HG02943 (cell line): Measurements from ENCODE around the gene RUNX3.

Experiments used
- ATAC-seq: cut with Tn5 transposase; IDR thresholded peaks from one replicate; pipeline ENCODE4 v1.9.1; 2021; ENCODE audit warnings: mild to moderate bottlenecking, low read depth, moderate library complexity; ENCODE audit not compliant: unreplicated experiment

Gene RUNX3

DNA sequence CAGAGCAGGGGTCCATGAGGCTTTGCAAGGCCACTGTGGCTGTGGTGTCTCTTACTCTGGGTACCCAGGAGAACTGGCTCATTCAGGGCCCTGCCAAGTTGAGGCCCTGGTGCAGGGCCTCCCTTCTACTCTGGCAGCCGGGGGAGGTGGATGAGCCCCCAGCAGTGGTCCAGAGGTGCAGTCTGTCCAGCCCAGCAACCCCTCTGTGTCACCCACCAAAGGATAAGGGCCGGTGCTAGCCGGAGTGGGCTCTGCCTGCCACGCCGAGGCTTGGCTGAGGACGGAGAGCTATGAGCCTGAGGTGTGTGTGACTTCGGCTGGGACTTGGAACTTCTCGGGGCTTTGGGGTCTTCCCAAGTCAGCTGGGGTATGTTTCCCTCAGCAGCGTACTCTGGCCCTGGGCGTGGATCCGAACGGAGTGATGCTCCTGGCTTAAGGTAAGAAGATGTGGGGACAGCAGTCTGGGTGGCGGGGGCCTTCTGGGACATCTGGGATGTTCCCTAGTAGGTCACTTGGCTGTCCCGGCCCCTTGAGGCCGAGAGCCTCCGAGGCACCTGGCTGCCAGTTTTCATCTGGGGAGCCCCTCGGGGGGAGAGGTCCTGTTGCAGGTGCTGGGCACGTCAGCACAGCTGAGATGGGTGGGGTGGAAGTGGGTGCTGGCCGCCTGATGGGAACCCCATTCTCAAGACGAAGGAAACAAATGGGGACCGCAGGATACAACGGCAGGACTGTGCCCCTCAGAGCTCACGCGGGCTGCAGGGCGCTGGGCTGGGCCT is 25.9 kb downstream of the RUNX3 start:
- ATAC-seq, result no peak

DNA sequence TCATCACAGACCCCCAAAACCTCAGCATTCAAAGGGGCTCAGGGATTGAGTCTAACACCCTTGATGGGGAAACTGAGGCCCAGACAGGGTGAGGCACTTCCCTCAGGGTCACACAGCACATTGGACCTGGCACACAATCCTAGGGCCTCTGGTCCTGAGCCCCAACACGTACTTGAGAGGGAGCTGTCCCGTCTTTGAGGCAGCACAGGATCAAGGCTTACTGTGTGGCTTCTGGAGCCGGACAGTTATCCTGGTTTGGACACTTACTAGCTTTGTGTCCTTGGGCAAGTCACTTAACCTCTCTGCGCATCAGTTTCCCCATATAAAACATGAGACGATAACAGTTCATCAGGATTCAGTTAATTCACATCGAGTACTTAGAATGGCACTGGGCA is 26.5 kb downstream of the RUNX3 start:
- no peak for ATAC-seq

DNA sequence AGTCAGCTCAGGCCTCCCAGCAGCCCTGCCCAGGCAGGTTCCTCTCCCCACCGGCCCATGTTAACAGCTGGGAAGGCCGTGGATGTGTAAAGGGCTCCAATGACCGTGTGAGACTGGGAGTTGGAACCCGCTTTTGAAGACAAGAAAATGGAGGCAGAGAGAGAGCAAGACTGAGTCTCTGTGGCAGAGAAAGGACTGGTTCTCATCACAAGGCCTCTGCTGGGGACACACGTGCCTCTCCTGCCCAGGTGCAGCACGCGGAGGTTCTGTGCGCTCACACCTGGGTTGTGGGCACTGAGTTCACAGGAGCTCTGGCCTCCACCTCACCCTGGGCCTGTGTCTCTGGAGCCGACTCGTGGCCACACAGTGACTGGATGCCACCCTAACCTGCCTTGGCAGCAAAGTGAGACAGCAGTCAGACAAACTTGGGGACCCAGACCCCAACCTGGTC is 27.0 kb downstream of the RUNX3 start:
- no peak for ATAC-seq

DNA sequence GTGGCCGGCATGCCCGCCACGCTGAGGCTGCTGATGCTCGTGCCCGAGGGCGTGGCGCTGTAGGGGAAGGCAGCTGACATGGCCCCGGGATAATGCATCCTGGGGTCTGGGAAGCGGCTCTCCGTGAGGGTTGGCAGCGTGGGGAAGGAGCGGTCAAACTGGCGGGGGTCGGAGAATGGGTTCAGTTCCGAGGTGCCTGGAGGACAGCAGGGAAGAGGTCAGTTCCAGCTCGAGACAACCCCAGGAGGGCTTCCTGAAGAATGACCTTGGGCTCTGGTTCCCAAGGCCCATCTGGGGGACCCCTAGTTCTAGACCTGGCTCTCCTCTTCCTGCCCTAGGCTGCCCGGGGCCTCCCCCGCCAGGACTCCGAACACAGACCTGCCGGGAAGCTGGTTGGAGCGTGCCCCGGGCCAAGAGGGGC is 27.6 kb downstream of the RUNX3 start:
- no peak for ATAC-seq

DNA sequence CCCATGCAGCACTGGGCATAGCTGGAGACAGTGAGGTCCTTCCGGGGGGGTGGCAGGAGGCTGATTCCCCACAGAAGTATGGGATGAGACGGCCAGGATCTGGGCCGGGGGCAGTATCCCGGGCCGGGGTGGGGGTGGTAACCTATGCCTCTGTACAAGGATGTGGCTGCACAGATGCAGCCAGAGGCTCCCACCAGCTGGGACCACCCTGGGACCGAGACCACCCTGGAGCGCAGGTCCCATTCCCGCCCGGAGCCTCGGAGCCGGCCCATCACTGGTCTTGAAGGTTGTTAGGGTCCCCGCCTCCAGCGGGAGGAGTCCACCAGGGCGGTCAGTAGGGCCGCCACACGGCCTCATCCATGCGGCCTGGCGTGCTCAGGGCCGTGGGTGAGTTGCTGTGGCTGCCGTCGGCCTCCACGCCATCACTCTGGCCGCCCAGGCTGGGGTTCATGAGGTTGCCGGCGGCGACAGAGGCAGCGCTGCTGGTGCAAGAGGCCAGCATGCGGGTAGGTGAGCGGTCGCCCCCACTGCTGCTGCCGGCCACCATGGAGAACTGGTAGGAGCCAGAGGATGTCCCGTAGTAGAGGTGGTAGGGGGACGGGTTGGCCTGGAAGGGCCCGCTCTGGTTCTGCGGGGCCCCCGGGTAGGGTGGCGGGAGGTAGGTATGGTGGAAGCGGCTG is 28.1 kb downstream of the RUNX3 start:
- ATAC-seq, result no peak

DNA sequence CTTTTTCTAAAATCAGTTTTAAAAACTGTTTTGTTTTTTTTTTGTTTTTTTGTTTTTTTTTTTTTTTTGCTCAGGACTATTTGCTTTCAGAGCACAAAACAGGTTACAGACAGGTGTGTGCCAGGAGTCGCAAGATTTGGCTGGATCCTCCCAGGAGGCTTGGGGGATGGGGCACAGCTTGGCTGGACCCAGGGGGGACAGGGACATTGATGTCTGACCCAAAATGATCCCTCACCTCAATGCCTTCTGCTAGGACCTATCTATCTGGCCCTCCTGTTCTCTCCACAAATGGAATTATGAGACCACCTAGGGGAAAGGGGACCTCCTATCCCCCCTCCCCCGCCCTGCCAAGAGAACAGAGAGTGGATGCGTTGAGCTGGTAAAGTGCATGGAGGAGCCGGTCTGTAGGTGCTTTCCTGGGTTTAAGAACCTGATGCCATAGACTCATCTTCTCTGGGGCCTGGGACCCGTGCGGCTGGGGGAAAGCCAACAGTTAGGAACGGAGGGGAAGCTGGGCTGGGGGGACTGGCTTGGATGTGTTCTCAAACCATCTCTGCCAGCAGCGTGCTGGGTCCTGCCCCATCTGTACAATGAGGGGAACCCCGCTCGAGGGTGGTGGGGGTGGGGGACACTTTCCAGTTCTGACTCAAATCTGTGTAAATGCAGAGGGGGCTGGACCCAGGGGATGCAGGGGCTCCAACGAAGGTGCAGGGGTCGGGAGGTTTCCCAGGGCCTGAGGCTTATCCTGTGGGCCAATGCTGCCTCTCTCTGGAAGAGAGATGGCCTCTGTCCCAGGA is 28.9 kb downstream of the RUNX3 start:
- no peak for ATAC-seq

DNA sequence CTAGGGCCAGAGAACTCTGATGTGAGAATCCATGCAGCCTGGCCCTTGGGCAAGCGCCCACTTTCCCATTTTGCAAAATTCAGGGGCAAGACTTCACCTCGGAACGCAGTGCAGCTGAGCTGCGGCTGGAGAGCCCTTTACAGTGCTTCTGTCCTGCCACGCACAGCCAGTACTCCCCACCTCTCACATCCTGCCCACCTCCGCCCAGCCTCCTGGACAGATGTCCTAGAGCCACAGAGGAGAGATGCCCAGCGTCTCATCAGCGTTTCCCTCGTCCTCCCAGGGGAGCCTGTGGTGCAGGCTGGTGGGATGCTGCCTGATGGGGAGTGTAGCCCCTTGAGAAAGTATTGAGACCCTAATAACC is 29.6 kb downstream of the RUNX3 start:
- no peak for ATAC-seq

DNA sequence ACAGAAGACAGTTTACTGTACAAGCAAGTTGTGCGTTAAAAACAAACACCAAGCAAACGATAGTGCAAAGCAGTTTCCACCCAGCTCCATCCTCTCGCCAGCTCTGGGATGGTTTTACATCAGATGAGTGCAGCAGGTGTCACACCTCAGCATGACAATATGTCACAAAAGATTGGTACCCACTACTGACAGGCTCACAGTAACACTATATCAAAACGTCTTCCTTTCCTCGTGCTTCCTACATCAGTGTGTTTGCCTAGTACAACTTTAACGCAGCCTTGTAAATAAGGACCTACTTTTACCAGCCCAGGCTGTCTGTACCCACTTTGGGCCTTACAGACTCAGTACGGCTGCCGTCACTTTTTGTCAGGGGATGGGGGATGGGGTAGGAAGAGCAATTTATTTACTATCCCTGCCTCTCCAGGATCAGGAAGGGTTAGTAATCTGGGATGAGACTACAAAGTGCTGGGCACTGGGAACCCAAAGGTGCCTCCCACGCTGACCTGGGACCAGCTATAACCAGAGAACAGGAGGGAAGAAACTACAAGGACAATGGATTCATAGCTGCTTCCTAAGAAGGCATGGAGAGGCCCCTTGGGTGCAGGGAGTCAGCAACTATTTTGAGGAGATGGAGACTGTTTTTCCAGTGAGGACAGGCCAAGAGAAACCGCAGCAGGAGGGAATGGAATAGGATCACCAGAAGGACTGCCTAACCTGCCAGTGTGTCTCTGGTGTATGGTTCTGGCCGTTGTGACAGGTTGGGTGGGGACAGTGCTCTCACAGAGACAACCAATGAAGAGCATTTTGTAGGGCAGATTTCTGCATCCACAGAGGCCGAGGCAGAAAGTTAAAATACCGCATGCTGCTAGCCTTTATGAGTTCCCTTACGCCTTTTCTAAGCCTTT is 30.2 kb downstream of the RUNX3 start:
- ATAC-seq, result no peak

DNA sequence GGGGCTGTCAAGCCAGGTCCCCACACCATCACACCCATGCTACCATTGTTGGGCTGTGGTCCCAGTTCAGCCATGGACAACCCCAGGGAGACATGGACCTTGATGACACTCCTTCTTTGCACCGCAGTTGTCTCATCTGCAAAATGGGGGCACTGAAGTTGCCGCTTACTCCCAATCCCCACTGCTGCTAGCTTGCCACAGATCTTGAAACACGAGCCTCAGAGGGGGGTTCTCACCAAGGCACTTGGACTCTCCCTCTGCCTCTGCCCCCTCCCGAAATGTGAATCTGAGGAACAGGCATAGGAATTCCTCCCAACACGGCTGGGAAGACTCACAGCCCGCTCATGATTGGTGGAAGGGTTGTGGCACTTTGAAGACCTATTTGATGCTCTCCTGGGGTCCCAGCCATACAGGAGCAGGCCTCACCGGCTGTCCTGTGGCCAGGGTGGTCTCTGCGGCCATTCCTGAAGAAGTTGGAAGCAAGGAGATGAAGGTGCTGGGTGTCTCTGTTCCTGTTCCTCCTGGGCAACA is 31.1 kb downstream of the RUNX3 start:
- no peak for ATAC-seq

DNA sequence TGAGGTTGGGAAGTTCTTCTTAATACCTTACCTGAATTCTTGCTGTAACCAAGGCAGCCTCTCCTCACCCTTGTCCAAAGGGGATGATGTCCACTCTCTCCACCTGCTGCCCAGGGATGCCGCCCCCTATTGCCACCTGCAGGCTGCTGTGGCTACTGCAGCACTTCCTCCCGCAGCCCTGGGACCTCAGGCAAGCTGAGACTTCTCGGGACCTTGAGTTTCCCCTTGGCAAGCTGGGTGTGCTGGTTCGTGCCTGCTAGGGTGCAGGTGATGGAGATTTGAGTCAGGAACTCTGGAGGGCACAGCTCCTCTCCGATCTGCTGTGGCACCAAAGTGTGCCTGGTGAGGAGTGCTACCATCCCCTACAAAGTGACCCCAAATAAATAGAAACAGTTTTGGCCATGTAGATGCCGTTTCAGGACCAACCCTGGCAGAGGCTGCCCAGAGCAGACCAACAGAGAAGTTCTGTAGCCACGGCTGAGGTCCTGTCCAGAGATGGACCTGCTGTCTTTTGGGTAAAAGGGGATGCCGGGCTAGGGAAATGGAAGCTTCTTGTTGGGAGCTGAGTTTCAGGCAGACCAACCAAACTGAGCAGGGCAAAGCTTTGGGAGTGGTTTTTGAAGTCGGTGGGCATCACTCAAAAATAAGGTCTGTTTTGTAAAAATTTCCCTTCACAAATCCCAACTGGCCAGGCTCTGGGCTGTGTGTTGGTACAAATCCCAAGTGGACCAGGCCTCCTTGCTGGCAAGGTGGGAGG is 31.7 kb downstream of the RUNX3 start:
- ATAC-seq, result no peak

DNA sequence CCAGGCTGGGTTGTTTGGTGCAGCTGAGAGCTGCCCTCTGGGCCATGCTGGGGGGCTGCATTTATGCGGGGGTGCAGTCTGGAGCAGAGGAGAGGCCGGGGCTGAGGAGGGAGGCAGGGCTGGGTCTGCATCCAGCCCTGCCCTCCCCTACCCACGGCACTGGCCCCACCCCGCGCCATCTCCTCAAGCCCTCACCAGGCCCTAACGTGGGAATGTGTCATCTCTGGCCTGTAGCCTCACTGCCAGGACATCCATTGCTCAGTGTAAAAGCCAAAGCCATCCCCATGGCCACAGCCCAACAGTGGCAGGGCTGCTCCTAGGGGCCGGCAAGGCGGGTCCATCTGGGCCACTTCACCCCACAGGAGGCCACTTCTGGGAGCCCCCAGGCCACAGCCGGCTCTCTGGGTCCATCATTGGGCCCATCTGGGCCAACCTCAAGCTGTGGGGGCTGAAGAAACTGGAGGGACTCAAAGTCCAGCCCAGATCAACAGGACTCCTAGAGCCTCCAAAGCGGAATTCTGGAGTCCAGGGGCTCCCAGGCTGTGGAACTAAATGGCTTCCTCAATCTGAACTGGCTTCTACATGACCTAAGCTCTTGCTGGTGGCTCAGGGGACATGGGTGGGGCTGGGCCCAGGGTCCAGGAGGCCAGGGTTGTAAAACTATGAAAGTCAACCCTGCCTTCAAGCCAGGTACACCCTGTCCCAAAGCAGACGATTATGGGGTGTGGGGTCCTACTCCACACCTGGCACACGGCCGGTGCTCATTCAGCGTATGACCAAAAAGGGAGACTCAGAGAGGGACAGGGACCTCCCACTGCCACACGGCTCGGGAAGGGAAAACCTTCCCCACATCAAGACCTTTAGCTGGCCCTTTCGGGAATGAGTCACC is 32.6 kb downstream of the RUNX3 start:
- no peak for ATAC-seq

DNA sequence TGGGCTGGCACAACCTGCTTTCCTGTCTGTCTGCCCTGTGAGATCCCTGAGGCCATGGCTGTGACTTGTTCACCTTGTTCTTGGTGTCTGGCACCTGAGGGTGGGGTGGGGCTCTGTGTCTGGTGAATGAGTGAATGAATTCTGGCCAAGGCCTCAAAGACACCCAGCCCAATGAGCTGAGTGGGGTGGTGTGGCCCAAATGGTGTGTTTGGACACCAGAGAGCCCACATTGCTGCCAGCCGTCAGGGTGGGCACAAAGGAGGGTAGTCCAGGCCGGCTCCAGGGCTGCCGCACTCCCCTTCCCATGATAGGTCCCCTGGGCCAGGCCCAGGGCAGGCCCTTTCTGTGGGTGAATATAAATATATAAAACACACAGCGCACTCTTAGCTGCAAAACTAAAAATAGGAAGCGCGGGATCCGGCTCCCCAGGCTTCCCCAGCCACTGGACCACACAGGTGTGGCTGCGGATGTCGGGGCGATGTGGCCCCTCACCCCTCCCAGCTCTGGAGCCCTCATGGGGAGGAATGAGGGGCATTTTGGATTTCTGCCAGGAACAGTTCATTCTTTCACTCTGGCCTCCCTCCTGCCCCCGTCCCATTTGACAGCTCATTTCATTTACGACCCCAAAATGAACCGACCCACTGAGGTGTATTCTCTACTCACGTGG is 33.3 kb downstream of the RUNX3 start:
- ATAC-seq, result no peak

DNA sequence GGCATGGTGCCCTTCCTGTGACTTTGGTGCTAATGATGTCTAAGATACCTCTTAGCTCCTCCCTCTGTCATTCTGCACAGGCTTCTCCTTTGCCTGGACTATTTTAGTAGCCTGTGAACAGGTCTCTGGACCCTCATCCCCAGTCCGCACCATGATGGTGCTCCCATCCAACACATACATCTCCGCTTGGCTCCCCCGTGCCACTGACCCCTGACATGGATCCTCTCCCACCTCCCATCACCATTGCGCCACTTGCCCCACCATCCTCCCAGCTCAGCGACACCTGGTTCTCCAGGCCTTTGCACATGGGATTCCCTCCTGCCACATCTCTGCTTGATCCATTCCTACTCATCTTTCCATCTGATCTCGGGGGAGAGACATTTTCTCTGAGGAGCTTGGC is 33.9 kb downstream of the RUNX3 start:
- ATAC-seq, result no peak

DNA sequence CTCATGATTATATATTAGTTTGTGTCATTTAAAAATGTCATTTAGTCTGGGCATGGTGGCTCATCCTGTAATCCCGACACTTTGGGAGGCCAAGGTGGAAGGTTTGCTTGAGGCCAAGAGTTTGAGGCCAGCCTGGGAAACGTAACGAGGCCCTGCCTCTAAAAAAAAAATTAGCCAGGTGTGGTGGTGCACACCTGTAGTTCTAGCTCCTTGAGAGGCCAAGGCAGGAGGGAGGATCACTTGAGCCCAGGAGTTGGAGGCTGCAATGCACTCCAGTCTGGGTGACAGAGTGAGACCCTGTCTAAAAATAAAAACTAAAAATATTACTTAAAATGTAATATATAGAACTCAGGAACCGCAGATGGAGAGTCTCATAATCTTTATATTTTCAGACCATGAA is 34.6 kb downstream of the RUNX3 start:
- ATAC-seq, result no peak

DNA sequence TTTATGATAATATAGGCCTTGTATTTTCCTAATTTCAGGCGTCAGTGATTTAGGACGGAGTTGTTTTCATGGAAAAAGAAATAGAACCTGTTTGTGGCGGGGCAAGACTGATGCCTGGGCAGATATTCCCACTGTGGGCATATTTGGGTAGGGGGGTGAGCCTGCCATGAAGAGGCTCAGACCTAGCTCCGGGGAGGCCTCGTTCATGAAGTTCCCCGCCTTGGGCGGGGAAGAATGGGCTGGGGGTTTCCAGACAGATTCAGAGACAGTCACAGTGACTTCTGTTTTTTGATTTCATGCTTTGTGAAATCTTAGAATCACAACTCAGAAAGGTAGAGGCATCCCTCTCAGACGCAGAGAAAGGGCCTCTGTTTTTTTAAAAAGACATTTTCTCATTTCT is 36.1 kb downstream of the RUNX3 start:
- ATAC-seq, result no peak

DNA sequence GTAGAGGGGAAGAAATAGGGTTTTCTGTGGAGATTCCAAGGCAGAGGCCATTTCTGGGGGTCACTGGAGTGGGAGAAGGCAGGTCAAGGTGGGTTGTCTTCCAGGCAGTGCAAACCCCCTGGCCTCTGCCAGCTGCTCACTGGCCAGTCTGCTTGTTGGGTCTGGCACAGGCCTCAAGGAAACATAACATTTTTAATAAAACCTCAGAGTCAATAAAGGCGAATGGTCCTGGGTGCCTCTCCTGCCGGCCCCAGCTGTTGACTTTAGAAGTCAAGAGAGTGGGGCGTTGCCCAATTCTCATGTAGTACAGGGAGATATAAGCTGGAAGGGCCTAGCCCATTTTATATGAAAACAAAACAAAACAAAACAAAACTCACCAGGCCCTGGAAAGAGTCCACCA is 36.6 kb downstream of the RUNX3 start:
- ATAC-seq, result no peak

DNA sequence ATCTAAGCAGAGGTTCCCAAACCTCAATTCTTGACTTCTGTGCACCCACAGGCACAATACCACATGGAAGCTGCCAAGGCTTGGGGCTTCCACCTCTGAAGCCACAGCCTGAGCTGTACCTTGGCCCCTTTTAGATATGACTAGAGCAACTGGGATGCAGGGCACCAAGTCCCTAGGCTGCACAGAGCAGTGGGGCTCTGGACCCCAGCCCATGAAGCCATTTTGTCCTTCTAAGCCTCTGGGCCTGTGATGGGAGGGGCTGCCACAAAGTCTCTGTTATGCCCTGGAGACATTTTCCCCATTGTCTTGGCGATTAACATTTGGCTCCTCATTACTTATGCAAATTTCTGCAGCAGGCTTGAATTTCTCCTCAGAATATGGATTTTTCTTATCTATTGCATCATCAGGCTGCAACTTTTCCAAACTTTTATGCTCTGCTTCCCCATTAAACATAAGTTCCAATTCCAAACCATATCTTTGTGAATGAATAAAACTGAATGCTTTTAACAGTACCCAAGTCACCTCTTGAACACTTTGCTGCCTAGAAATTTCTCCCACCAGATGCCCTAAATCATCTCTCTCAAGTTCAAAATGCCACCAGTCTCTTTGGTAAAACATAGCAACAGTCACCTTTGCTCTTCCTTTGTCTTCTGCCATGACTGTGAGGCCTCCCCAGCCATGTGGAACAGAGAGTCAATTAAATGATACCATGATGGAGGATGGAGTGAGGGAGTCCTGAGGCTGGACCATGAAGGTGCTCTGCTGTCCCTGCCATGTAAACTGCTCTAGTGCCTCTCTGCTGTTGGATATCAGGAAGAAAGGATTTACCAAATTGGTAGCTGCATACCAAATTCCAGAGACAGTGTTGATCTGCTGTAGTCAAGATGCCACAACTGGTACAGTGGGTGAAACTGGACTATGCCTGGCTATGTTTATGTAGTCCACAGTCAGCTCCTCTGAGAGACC is 37.6 kb downstream of the RUNX3 start:
- no peak for ATAC-seq
